ENCODE results near the gene APOBEC3H.
"Not testable (repeated sequence)": the region's sequence is repeated elsewhere in the genome, so short reads cannot be mapped to it uniquely, and the experiment has no call there.

The APOBEC3H gene
- total RNA-seq, result 0.19 to 0.63 (median 0.22) reads per million in 3 experiments

DNA sequence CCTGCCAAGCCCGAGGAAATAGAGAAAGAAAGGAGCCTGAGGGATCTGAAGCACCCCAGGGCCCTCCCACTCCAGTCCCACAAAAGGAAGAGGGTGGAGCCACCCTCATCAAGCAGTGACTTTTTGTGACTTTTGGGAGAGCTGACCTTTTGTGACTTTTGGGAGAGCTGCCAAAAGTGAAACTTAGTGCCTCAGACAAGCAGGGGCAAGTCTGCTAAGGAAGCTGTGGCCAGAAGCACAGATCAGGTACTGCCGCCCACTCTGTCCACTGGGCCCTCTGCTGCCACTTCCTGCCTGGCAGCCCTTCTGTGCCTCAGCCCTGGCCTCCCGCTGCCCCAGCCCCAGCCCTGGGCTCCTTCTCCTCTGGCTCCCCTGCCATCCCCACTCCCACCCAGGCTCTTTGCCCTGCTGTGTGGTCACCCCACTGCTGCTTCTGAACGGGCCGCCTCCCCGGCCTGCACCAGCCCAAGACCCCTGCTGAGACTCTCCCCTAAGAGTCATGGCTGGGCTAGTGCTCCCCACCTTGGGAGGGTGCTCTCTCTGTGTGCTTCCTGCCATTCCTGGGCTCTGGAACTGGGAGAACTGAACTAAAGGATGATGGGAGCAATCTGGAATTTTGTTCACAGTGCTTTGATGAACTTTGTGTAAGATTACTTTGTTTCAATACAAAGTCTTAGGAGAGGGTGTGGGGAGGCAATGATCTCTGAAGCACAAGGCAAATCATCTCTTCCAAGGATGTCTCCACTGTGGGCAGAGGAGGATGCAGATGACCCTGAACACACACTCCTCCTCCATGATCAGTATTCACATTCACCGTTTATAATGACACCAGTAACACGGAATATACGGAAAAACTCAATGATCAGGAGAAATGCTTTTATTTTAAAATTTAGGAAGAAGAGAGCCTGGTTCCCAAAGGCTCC lies at the start of gene APOBEC3H:
Gene APOBEC3H (plus strand): TSS at position 147 of the 923 bp plus-strand sequence. CDS start 3,035 bp downstream, outside the sequence.
- DNase-seq, result peak; percentile 25

DNA sequence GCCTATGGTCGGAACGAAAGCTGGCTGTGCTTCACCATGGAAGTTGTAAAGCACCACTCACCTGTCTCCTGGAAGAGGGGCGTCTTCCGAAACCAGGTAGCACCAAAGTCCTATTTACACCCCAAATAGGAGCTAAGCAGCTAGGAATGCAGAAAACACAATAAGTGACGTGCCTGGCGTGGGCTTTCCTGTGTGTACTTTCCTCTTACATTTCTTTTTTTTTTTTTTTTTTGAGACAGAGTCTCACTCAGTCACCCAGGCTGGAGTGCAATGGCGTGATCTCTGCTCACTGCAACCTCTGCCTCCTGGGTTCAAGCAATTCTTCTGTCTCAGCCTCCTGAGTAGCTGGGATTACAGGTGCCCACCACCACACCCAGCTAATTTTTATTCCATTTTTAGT lies 47.6 kb upstream of the APOBEC3H start:
- DNase-seq, result not testable (repeated sequence)

DNA sequence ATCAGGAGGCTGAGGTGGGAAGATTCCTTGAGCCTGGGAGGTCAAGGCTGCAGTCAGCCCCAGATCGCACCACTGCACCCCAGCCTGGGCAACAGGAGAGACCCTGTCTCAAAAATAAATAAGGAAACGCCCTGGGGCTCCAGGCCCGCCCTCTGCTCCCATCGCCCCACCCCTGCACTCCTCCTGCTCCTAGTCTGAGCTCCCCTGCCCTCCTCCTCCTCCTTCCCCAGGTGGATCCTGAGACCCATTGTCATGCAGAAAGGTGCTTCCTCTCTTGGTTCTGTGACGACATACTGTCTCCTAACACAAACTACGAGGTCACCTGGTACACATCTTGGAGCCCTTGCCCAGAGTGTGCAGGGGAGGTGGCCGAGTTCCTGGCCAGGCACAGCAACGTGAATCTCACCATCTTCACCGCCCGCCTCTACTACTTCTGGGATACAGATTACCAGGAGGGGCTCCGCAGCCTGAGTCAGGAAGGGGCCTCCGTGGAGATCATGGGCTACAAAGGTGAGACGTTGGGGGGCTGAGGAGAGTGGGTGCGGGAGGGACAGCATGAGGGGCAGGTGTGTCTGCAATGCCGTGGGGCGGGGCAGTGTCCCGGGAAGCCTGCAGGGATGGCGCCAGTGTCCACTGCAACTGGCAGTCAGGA lies 45.1 kb upstream of the APOBEC3H start:
- not testable (repeated sequence) for DNase-seq

DNA sequence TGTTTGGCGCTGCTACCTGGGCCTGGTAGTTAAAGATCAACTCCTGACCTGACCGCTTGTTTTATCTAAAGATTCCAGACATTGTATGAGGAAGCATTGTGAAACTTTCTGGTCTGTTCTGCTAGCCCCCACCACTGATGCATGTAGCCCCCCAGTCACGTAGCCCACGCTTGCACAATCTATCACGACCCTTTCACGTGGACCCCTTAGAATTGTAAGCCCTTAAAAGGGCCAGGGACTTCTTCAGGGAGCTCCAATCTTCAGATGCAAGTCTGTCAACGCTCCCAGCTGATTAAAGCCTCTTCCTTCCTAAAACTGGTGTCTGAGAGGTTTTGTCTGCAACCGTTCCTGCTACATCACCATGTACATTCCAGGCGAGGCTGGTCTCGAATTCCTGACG lies 41.4 kb upstream of the APOBEC3H start:
- no peak for DNase-seq

DNA sequence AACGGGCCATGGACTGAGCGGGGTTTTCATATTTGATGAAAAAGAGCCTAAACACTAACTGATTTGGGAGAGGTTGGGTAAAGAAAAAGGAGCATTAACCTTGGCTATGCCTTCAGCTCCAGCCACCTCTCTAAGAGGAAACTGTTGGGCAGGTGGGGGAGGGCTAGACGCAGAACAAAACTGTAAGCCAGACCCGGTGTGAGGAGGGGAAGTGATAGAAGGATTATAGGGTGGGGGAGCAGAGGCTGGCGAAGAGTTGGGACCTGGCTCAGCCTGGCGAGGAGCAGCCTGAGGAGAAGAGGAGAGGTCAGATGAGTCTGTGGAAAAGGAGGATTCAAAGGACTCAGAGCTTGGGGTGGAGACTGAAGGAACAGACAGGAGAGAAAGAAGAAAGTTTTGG lies 35.8 kb upstream of the APOBEC3H start:
- not testable (repeated sequence) for DNase-seq

DNA sequence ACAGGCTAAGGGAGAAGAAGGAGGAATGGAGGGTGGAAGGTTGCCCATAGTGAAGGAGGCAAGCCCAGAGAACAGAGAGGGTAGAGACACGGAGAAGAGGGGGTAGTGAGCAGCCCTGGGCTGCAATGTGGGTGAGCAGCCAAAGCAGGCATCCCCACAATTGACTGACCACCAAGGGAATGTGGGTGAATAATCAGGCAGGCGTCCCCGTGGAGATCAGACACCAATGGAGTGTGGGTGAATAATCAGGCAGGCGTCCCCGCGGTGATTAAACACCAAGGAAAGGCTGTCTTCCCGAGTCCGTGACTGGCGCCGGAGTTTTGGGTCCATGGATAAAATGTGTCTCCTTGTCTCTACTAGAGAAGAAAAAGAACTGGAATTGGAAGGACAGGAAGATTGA lies 35.1 kb upstream of the APOBEC3H start:
- not testable (repeated sequence) for DNase-seq

DNA sequence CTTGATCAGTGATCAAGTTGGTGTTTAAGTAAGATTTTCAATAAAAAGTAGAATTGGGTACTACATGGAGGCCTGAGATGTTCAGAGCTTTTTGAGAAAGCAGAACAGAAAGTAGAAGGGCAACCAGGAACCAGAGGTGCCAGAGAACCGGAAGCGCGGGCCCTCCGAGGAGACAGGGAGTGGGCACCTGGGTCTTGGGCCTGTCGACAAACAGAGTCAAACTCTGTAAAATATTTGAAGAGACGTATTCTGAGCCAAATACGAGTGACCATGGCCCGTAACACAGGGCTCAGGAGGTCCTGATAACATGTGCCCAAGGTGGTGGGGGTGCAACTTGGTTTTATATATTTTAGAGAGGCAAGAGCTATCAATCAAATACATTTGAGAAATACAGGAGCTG lies 33.1 kb upstream of the APOBEC3H start:
- DNase-seq, result not testable (repeated sequence)

DNA sequence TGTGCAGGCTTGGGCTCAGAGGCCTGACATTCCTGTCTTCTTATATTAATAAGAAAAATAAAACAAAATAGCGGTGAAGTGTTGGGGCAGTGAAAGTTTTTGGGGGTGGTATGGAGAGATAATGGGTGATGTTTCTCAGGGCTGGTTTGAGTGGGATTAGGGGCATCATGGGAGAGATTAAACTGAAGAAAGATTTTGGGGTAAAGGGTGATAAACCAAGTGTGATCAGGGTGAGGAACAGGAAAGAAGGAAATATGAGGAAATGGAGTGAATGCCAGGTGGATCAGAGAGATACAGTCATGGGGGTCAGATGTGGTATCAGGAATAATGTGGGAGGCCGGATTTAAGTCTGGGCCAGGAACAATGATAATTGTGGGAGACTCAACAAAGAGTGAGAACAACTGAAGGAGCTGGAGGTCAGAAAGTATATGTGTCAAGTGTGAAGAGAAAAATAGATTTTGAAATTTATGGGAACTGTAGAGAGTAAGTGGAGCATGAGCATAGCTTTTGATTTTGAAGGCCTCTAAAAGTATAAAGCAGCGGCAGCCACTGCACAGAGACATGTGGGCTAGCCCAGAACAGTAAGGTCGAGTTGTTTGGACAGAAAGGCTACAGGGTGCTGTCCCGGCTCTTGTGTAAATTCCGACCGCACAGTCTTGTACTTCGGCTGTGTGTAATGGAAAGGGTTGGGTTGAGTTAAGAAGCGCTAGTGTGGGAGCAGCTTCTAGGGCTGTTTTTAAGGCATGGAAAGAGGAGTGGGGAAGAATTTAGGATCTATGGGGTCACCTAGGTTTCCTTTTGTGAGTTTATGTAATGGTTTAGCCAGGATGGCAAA lies 30.4 kb upstream of the APOBEC3H start:
- not testable (repeated sequence) for DNase-seq

DNA sequence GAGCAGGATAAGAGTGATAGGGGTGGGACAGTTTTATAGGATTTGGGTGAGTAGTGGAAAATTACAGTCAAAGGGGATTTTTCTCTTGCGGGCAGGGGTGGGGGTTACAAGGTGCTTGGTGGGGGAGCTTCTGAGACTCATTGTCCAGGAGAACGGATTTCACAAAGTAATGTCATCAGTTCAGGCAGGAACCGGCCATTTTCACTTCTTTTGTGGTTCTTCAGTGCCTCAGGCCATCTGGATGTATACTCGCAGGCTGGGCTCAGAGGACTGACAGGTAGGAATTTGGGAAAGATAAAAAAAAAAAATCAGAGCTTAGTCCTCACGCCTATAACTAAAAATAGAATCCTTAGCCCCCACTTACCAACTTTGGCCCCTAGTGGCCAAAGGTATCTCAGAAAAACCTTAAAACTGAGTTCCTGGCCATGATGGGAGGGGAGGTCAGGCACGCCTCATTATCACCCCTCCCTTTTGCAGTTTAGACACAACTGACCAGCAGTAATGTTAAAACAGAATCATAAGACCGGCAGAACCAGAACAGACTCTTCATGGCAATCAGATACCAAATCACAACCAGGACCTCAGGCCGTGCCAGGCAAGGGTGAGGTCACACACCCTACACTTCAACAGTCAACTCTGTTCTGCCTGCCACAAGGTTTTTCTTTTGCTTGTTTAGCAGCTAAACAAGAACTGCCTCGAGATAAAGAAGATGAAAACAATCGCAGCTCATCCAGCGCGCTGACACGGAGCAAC lies 28.8 kb upstream of the APOBEC3H start:
- no peak for DNase-seq

DNA sequence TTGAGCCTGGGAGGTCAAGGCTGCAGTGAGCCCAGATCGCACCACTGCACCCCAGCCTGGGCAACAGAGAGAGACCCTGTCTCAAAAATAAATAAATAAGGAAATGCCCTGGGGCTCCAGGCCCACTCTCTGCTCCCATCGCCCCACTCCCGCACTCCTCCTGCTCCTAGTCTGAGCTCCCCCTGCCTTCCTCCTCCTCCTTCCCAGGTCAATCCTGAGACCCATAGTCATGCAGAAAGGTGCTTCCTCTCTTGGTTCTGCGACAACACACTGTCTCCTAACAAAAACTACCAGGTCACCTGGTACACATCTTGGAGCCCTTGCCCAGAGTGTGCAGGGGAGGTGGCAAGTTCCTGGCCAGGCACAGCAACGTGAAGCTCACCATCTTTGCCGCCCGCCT lies 26.9 kb upstream of the APOBEC3H start:
- no peak for DNase-seq

DNA sequence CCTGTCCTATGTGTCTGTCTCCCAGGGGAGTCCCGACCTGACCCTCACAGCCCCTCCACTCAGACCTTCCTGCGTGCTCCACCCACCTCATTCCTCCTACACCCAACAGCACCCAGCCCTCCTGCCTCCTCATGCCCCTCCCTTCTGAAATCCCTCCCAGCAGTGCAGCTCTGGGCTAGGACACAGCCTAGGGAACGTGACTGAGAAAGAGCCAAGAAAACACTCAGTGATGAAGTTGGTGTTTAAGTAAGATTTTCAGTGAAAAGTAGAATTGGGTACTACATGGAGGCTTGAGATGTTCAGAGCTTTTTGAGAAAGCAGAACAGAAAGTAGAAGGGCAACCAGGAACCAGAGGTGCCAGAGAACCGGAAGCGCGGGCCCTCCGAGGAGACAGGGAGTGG lies 24.5 kb upstream of the APOBEC3H start:
- not testable (repeated sequence) for DNase-seq

DNA sequence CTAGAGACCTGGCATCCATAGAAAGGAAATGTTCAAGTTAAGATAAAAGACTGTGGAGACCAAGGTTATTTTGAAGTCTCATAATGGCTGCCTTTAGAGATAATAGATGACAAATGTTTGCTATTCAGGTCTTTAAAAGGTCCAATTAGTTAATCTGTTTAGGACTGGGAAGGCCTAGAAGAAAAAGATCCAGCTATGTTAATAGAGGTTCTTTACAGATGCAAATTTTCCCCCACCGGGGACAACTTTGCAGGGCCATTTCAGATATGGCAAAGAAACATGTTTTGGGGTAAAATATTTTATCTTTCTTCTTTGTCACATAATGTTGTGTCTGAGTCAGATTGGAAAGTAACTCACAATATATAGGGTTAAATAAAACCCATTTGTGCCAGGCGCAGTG lies 23.1 kb upstream of the APOBEC3H start:
- DNase-seq, result no peak

DNA sequence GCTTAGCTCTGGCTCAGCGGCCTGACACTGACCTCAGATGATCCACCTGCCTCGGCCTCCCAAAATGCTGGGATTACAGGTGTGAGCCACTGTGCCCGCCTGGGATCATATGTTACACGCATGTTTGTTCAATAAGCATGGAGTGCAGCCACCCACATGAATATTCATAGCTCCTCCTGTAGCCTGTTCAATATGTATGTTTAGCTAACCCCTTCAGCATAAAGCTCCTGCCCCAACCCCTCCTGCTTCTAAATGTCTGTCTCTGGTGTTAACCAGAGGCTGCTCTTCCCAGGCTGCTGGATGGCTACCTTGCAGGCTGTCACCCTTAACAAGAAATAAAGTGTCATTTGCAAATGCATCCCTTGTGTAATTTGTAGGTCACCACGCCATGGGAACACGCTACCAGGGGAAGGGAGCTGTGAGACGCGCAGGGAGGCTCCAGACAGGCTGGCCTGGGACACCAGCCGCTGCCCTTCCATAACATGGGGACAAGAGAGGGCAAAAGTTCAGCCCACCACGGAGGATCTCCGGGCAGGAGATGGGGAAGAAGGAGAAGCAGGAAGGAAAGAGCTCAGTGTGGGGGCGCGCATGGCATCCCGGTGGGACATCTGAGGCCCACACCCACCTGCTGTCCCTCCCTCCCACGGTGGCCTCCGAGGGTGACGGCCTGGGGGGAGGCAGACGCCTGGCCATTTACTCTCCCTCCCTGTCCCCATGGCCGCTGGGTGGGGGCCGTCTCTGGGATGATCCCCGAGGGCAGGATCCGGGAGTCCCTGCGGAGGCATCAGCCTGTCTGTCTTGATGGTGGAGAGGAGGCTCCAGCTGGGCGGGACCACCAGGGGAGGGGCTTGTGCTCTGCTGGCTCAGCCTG lies 20.7 kb upstream of the APOBEC3H start:
- not testable (repeated sequence) for DNase-seq

DNA sequence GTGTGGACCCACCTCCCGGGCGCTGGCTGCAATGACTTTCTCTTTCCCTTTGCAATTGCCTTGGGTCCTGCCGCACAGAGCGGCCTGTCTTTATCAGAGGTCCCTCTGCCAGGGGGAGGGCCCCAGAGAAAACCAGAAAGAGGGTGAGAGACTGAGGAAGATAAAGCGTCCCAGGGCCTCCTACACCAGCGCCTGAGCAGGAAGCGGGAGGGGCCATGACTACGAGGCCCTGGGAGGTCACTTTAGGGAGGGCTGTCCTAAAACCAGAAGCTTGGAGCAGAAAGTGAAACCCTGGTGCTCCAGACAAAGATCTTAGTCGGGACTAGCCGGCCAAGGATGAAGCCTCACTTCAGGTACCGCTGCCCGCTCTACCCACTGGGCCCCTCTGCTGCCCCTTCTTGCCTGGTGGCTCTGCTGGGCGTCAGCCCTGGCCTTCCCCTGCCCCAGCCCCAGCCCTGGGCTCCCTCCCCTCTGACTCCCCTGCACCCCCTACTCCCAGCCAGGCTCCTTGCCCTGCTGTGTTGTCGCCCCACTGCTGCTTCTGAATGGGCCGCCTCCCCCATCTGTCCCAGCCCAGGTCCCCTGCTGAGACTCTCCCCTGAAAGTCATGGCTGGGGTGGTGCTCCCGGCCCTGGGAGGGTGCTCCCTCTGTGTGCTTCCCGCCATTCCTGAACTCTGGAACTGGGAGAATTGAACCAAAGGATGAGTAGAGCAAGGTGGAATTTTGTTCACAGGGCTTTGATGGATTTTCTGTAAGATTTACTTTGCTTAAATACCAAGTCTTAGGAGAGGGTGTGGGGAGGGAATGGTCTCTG lies 19.8 kb upstream of the APOBEC3H start, which contains the start of gene APOBEC3G:
Gene APOBEC3G (plus strand): TSS at position 250 of the 815 bp plus-strand sequence. CDS start 87 bp downstream, at position 337.
- peak; percentile 57 for DNase-seq

DNA sequence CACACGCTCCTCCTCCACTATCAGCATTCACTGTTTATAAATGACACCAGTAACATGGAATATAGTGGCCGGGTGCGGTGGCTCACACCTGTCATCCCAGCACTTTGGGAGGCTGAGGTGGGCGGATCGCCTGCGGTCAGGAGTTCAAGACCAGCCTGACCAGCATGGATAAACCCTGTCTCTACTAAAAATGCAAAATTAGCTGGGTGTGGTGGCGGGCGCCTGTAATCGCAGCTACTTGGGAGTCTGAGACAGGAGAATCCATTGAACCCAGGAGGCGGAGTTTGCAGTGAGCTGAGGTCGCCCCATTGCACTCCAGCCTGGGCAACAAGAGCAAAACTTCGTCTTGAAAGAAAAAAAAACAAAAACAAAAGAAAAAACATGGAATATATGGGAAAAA lies 19.1 kb upstream of the APOBEC3H start:
- DNase-seq, result not testable (repeated sequence)

DNA sequence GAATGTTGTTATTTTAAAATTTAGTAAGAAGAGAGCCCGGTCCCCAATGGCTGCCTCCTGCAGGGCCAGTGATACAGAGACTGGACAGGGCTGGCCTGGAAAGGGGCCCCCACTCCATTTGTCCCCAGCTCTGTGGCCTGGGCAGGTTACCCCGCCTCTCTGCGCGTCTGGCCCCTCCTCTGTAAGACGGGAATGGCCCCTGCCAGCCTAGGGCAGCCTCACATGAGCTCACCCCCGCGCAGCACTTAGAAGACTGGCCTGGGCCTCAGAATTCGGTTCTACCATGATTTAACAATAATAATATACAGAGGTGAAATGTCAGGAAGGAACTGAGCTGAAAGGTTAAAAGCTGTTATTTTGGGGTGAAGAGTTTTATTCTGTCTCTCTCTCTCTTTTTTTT lies 18.7 kb upstream of the APOBEC3H start:
- DNase-seq, result no peak

DNA sequence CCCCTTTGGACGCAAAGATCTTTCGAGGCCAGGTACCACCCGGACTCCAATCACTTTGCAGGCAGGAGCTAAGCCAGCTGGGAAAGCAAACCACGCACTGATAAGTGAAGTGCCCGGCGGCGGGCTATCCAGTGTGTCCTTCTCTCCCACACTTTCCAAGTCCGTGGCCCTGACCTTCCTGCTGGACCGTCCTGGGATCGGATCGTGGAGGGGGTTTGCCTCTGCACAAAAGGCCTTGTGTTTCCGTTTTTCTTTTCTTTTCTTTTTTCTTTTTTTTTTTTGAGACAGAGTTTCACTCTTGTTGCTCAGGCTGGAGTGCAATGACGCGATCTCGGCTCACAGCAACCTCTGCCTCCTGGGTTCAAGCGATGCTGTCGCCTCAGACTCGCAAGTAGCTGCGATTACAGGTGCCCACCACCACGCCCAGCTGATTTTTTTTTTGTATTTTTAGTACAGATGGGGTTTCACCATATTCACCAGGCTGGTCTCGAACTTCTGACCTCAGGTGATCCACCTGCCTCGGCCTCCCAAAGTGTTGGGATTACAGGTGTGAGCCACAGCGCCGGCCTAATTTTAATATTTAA lies 17.9 kb upstream of the APOBEC3H start:
- DNase-seq, result not testable (repeated sequence)

DNA sequence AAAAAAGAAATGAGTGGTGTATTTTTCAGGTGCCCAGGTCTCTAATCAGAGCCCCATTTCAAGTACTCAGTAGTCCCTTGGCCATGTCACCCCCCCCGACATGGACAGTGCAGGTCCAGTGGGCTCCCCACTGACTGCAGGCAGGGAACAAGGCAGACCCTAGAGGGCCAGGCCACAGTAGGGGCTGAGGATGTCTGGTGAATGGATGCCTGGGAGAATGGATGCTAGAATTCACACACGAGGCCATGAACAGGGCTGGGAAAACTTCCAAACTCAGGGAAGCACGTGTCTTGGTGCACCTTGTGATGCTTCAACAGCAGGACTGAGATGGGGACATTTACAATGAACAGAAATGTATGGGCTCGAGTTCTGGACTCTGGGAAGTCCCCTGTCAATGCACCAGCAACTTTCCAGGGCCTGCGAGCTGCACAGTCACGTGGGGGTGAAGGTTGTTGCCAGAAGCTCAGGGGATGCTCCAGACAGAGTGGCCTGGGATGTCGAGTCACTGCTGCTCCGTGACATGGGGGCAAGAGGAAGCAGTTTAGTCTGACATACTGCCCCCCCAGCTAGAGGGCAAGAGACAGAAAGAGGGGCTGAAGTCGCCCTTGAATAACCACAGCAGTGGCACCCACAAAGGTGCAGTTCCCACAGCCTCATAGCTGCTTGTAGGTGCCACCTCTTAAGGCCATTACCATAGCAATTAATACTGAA lies 16.8 kb upstream of the APOBEC3H start:
- no peak for DNase-seq

DNA sequence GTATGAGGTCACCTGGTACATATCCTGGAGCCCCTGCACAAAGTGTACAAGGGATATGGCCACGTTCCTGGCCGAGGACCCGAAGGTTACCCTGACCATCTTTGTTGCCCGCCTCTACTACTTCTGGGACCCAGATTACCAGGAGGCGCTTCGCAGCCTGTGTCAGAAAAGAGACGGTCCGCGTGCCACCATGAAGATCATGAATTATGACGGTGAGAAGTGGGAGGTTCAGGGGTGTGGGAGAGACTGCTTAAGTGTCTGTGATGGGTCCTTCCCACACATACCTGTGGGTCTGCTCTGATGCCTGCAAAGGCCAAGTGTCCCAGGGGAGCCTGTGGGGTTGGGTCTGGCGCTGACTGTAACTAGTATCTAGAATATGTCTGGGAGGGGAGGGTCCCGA lies 16.0 kb upstream of the APOBEC3H start:
- DNase-seq, result no peak
